Activated B cell treated with CpG ODN at 0.5 μM for 24 hours (primary cell): Measurements from ENCODE around the gene ACTR3C. TPM values are rescaled to one million over a fixed set of nuclear protein-coding genes. Genes with fewer than 3 reads are reported as not detected.

Experiments used
- ATAC-seq: fragments of 200-7000 bp; cut with Tn5 transposase; one replicate; pipeline ENCODE4 v1.10.0; 2021; ENCODE audit warnings: low read depth, mild to moderate bottlenecking, moderate library complexity
- CTCF ChIA-PET: fragments of 350-600 bp; sonication (Branson Sonifier 250); formaldehyde crosslinking; loops from one replicate; lab custom pipeline; 2021; ENCODE audit warnings: antibody characterized with exemption; lab: Charles Lee
- POLR2A ChIA-PET: fragments of 350-600 bp; sonication (Branson Sonifier 250); formaldehyde crosslinking; loops from one replicate; lab custom pipeline; 2021; ENCODE audit warnings: antibody characterized with exemption; lab: Charles Lee
- DNase-seq: peaks from one replicate; pipeline ENCODE4 v3.0.0; 2022
- H3K27ac Mint-ChIP-seq: one replicate; pipeline ENCODE4 v1.8.0; 2020; ENCODE audit warnings: mixed read lengths
- H3K27me3 Mint-ChIP-seq: one replicate; pipeline ENCODE4 v1.8.0; 2021; ENCODE audit warnings: mixed read lengths
- H3K36me3 Mint-ChIP-seq: one replicate; pipeline ENCODE4 v1.8.0; 2021; ENCODE audit warnings: low read depth, mixed read lengths
- H3K4me1 Mint-ChIP-seq: one replicate; pipeline ENCODE4 v1.8.0; 2021; ENCODE audit warnings: mixed read lengths
- H3K4me3 Mint-ChIP-seq: one replicate; pipeline ENCODE4 v1.8.0; 2020; ENCODE audit warnings: mild to moderate bottlenecking, mixed read lengths
- H3K9me3 Mint-ChIP-seq: one replicate; pipeline ENCODE4 v1.8.0; 2020; ENCODE audit warnings: mixed read lengths
- intact Hi-C: fragments of 100-400 bp; cut with micrococcal nuclease; formaldehyde crosslinking; loops from one replicate; pipeline ENCODE4 v1.15.1; 2024
- total RNA-seq: library from RNA; stranded (reverse); gene quantifications from 2 replicates; pipeline ENCODE4 v1.2.3, GENCODE V29; 2022
- TF ChIP-seq, protein P1 (sequence below): fragments of 200-600 bp; IDR thresholded peaks from one replicate; pipeline ENCODE4 v1.8.0; 2022; ENCODE audit warnings: antibody characterized with exemption, mild to moderate bottlenecking

ACTR3C gene
- total RNA-seq, 1 donor from 2014 or later, result 14.3 TPM

DNA sequence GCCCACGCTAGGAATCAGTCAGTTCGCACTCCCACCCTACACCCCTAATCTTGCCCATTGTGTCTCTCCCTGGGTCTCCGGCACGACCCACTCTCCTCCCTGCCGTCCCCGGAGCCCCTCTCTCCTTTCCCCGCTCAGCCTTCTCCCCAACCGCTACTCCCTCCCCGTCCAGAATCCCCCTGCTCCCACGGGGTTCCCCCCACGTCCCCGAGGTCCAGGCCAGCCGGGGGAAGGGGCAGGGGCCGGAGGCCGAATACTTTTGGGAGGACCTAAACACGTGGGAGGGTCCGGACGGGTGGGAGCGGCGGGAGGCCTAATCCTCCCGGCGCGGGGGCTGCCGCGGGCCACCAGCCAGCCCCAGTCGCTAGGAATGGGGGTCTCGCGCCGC is 17.5 kb upstream of the ACTR3C start:
- H3K27ac Mint-ChIP-seq, result no peak overlapping the region
- peaks cover 25% of the 10 kb centered on the region for H3K27me3 Mint-ChIP-seq
- ATAC-seq (no peak), DNase-seq (no peak)
- H3K9me3 Mint-ChIP-seq, result peaks cover 4% of the 10 kb centered on the region
- ChIA-PET CTCF (no interaction called here), POLR2A (no interaction called here)
- intact Hi-C loops, result no loop called here
- peaks cover 23% of the 10 kb centered on the region for H3K4me1 Mint-ChIP-seq
- no peak overlapping the region for H3K4me3 Mint-ChIP-seq
- peaks cover 10% of the 10 kb centered on the region for H3K36me3 Mint-ChIP-seq
- TF ChIP-seq, protein P1, sequence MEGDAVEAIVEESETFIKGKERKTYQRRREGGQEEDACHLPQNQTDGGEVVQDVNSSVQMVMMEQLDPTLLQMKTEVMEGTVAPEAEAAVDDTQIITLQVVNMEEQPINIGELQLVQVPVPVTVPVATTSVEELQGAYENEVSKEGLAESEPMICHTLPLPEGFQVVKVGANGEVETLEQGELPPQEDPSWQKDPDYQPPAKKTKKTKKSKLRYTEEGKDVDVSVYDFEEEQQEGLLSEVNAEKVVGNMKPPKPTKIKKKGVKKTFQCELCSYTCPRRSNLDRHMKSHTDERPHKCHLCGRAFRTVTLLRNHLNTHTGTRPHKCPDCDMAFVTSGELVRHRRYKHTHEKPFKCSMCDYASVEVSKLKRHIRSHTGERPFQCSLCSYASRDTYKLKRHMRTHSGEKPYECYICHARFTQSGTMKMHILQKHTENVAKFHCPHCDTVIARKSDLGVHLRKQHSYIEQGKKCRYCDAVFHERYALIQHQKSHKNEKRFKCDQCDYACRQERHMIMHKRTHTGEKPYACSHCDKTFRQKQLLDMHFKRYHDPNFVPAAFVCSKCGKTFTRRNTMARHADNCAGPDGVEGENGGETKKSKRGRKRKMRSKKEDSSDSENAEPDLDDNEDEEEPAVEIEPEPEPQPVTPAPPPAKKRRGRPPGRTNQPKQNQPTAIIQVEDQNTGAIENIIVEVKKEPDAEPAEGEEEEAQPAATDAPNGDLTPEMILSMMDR, result no peak

DNA sequence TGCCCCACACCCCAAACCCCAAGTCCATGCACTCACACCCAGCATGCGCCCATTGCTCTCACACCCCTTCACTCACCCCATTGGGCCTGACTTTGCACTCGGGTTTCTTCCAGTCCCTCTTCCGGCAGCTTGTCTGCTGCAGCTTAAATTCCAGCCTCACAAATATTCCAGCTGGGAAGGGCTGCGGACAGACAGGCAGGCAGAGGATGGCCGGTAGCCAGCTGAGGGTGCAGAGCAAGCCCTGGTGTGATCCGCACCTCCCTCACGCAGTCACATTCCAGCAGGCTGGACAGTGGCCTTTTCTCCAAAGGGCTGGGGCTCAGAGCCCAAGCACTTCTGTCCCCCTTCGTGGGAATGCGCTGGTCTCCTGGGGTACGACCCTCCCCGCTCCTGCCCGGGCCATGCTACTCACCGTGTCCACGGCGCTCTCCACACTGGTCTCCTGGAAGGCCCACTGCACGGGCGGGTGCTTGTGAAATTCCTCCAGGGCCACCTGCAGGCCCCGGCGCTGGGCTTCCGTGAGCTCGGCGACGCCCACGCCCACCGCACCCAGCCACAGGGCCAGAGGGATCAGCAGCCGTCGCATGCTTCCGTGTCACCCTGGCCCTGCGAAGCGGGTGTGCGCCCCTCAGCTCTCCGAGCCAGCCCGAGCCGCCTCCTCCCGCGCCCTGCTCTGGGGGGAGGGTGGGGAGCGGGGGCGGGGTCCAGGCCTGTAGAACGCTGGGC is 16.8 kb upstream of the ACTR3C start:
- intact Hi-C loops, result no loop called here
- ChIA-PET CTCF (no interaction called here), POLR2A (interaction anchor here (0.7 kb wide), 2 partner anchors 37 to 64 kb away, joined by 3 read pairs; no protein-coding TSS in a partner anchor)
- Mint-ChIP-seq H3K4me1 (peaks cover 23% of the 10 kb centered on the region), H3K36me3 (peaks cover 11% of the 10 kb centered on the region), H3K4me3 (no peak overlapping the region), H3K27me3 (peaks cover 25% of the 10 kb centered on the region), H3K9me3 (peaks cover 4% of the 10 kb centered on the region), H3K27ac (no peak overlapping the region)
- ATAC-seq (peak; percentile 60), DNase-seq (no peak)
- TF ChIP-seq, protein P1, result no peak

DNA sequence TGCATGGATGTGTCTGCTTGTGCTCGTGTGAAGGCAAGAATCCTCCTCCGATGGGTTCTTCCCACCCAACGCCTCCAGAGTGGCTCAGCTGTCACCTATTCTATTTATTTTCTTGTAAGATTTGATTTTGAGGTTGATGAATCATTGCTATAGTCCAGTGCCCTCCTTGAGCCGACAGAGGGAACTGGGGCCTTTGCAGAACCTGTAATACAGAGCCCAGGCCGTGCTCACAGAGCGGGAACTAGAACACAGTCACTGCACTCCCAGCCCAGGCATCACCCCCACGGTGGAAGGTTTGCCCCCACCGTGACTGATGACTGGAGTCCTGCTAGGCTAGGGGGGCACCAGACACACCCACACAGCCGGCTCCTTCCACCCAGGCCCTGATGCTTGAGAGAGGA is 16.1 kb upstream of the ACTR3C start:
- H3K9me3 Mint-ChIP-seq, result peaks cover 4% of the 10 kb centered on the region
- H3K4me1 Mint-ChIP-seq, result peaks cover 23% of the 10 kb centered on the region
- intact Hi-C loops, result no loop called here
- ChIA-PET POLR2A (interaction anchor here (0.6 kb wide), 1 partner anchor 17 kb away, joined by 3 read pairs; no protein-coding TSS in a partner anchor), CTCF (no interaction called here)
- ATAC-seq (peak; percentile 79), DNase-seq (no peak)
- H3K27ac Mint-ChIP-seq, result no peak overlapping the region
- peaks cover 11% of the 10 kb centered on the region for H3K36me3 Mint-ChIP-seq
- TF ChIP-seq, protein P1, result no peak
- no peak overlapping the region for H3K4me3 Mint-ChIP-seq
- H3K27me3 Mint-ChIP-seq, result peaks cover 25% of the 10 kb centered on the region

DNA sequence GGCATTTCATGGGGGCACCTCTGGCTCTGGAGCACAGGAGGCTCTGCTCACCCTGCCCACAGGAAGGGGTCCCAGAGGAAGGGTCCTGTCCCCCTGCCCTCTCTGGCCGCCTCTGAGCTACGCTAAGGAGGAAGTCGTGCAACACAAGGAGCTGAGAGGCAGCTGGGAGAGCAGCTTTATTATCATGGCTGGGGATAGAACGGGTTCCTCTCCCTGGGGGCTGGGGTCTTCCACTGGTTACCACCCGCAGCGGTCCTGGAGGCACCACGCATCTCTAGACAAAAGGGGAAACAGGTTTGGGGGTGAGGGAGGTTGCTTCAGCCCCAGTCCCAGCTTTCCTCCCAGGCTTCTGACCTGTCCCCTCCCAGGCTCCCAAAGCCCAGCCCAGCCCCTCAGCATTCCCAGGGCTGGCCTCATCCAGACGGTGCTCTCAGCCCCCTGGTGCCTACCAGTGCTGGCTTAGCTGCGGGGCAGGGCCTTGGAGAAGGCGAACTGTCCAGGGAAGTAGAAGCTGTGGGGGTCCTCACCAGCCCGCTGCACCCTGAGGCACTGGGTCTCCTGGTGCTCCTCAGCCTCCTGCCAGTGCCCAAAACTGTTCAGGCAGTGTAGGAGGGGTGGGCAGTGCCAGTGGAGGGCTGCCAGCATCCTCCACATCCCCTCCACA is 15.0 kb upstream of the ACTR3C start:
- no peak for ATAC-seq
- intact Hi-C loops, result no loop called here
- CTCF ChIA-PET, result interaction anchor here (1.4 kb wide), 1 partner anchor 18 kb away, joined by 3 read pairs; no protein-coding TSS in a partner anchor
- POLR2A ChIA-PET, result no interaction called here
- H3K9me3 Mint-ChIP-seq, result no peaks in the 10 kb centered on the region
- TF ChIP-seq, protein P1, result no peak
- no peak for DNase-seq
- no peak overlapping the region for H3K4me3 Mint-ChIP-seq
- H3K36me3 Mint-ChIP-seq, result peaks cover 14% of the 10 kb centered on the region
- H3K4me1 Mint-ChIP-seq, result peaks cover 23% of the 10 kb centered on the region
- H3K27ac Mint-ChIP-seq, result no peak overlapping the region
- H3K27me3 Mint-ChIP-seq, result peaks cover 19% of the 10 kb centered on the region

DNA sequence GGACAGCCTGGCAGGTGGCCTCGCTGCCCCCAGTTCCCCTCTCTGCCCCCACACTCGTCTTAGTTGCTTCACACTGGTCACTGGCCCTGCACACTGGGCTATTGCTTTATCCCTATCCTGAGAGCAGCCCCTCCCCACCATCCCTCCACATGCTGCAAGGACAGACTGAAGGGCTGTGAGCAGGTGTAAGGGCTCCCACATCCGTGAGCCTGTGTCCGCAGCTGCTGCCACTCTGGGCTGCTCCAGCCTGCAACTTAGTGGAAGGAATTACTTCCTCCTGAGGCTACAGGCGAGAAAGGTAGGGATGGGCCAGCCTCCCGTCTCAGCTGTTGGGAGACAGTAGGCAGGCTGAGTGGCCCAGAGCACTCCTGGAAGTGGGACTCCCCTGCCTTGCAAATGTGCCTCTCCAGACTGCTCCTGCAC is 14.3 kb upstream of the ACTR3C start:
- no peak overlapping the region for H3K27ac Mint-ChIP-seq
- TF ChIP-seq, protein P1, result no peak
- intact Hi-C loops, result no loop called here
- H3K36me3 Mint-ChIP-seq, result peaks cover 16% of the 10 kb centered on the region
- ChIA-PET CTCF (interaction anchor here (1.4 kb wide), 1 partner anchor 18 kb away, joined by 3 read pairs; no protein-coding TSS in a partner anchor), POLR2A (no interaction called here)
- H3K9me3 Mint-ChIP-seq, result no peaks in the 10 kb centered on the region
- no peak for DNase-seq
- no peak overlapping the region for H3K4me3 Mint-ChIP-seq
- H3K27me3 Mint-ChIP-seq, result peaks cover 19% of the 10 kb centered on the region
- no peak for ATAC-seq
- peaks cover 23% of the 10 kb centered on the region for H3K4me1 Mint-ChIP-seq
